Bronchial epithelial cell (primary cell): Measurements from ENCODE around the gene MEF2D. TPM values are rescaled to one million over a fixed set of nuclear protein-coding genes. Genes with fewer than 3 reads are reported as not detected.

Experiments used
- DNase-seq: peaks from one replicate; pipeline ENCODE4 v3.0.0-alpha.2; 2010; ENCODE audit warnings: low read depth
- FAIRE-seq: peaks from 2 replicates; lab custom pipeline; 2011; peaks lifted over from hg19 to GRCh38; lab: Jason Lieb, UNC
- H3K27me3 ChIP-seq: 2 replicates; pipeline ENCODE4 v1.5.1; 2011; ENCODE audit warnings: low read length; ENCODE audit not compliant: control insufficient read depth, insufficient read depth
- H3K36me3 ChIP-seq: 2 replicates; pipeline ENCODE4 v1.5.1; 2011; ENCODE audit warnings: low read length; ENCODE audit not compliant: control insufficient read depth, insufficient read depth
- H3K4me3 ChIP-seq: 2 replicates; pipeline ENCODE4 v1.5.1; 2011; ENCODE audit warnings: mild to moderate bottlenecking, low read depth, low read length, control low read depth
- total RNA-seq: library from RNA; depleted of rRNA; stranded (reverse); fragments of >200 nt; gene quantifications from 2 replicates; pipeline ENCODE4 v1.2.1, GENCODE V29; 2014
- TF ChIP-seq, protein P1 (sequence below): IDR thresholded peaks from 2 replicates; pipeline ENCODE4 v1.5.1; 2011; ENCODE audit warnings: mild to moderate bottlenecking, moderate library complexity, low read length, control low read depth, inconsistent platforms; ENCODE audit not compliant: insufficient read depth, severe bottlenecking

Gene MEF2D
- total RNA-seq, 1 donor from 2014 or later = 1.3 TPM

- no peak overlapping the region for H3K4me3 ChIP-seq
- H3K27me3 ChIP-seq = no peaks in the 10 kb centered on the region
- peaks cover 4% of the 10 kb centered on the region for H3K36me3 ChIP-seq
- TF ChIP-seq, protein P1, sequence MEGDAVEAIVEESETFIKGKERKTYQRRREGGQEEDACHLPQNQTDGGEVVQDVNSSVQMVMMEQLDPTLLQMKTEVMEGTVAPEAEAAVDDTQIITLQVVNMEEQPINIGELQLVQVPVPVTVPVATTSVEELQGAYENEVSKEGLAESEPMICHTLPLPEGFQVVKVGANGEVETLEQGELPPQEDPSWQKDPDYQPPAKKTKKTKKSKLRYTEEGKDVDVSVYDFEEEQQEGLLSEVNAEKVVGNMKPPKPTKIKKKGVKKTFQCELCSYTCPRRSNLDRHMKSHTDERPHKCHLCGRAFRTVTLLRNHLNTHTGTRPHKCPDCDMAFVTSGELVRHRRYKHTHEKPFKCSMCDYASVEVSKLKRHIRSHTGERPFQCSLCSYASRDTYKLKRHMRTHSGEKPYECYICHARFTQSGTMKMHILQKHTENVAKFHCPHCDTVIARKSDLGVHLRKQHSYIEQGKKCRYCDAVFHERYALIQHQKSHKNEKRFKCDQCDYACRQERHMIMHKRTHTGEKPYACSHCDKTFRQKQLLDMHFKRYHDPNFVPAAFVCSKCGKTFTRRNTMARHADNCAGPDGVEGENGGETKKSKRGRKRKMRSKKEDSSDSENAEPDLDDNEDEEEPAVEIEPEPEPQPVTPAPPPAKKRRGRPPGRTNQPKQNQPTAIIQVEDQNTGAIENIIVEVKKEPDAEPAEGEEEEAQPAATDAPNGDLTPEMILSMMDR = no peak
- no peak for DNase-seq
- no peak for FAIRE-seq
Observed at GRCh38 chr1:156530006-156530405, 29.4 kb upstream of the MEF2D start.

GRCh38 chr1:156528875-156529425 is 28.4 kb upstream of the MEF2D start:
- H3K27me3 ChIP-seq = no peaks in the 10 kb centered on the region
- FAIRE-seq (no peak), DNase-seq (no peak)
- H3K36me3 ChIP-seq = peaks cover 4% of the 10 kb centered on the region
- TF ChIP-seq, protein P1 = no peak
- H3K4me3 ChIP-seq = no peak overlapping the region

- Histone ChIP-seq H3K4me3 (no peak overlapping the region), H3K27me3 (no peaks in the 10 kb centered on the region), H3K36me3 (peaks cover 3% of the 10 kb centered on the region)
- TF ChIP-seq, protein P1 = no peak
- DNase-seq = no peak
- FAIRE-seq = no peak
Observed at GRCh38 chr1:156528231-156528630, 27.7 kb upstream of the MEF2D start.

GRCh38 chr1:156527584-156527983 is 27.0 kb upstream of the MEF2D start:
- TF ChIP-seq, protein P1 = no peak
- no peaks in the 10 kb centered on the region for H3K27me3 ChIP-seq
- FAIRE-seq (no peak), DNase-seq (no peak)
- H3K36me3 ChIP-seq = peaks cover 3% of the 10 kb centered on the region
- H3K4me3 ChIP-seq = no peak overlapping the region

DNA sequence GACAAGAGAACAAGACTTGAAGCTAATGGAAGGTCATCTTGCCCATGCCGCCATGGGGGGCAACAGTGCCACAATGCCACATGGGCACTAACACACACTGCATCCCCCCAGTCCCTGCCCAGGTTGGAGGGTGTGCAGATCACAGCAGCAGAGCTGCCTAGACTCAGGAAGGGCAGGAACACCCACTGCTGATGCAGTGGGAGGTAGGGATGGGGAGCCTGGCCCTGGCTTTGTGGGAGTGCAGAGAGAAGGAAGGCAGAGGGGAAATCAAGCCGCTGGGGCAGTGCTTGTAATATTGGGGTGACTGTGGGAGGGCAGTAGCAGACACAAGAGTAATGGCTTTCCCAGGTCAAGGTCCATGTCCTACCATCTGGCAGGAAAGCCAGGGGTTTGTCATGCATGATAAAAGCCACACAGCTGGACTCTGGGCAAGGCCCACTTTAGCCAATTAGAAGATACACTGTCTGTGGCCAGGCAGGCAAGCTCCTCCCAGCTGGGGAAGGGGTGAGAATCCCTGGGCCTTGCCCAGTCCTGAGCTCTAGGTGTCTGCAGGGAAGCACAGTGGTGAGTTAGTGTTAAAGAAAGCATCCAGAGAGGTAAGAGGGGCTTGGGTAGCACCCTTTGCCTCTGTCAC is 25.4 kb upstream of the MEF2D start:
- TF ChIP-seq, protein P1 = no peak
- H3K27me3 ChIP-seq = no peaks in the 10 kb centered on the region
- DNase-seq = no peak
- FAIRE-seq = no peak
- peaks cover 1% of the 10 kb centered on the region for H3K36me3 ChIP-seq
- H3K4me3 ChIP-seq = no peak overlapping the region

GRCh38 chr1:156525071-156525501 is 24.5 kb upstream of the MEF2D start:
- no peaks in the 10 kb centered on the region for H3K27me3 ChIP-seq
- FAIRE-seq = no peak
- H3K36me3 ChIP-seq = peaks cover 1% of the 10 kb centered on the region
- no peak for DNase-seq
- H3K4me3 ChIP-seq = no peak overlapping the region
- TF ChIP-seq, protein P1 = no peak
